Type B pancreatic cell (in vitro differentiated cells): Measurements from ENCODE around the gene SMIM27. TPM values are rescaled to one million over a fixed set of nuclear protein-coding genes. Genes with fewer than 3 reads are reported as not detected.
"Not testable (repeated sequence)": the region's sequence is repeated elsewhere in the genome, so short reads cannot be mapped to it uniquely, and the experiment has no call there.

Experiments used
- DNase-seq: peaks from one replicate; pipeline ENCODE4 v3.0.0; 2021; ENCODE audit warnings: mixed read lengths; ENCODE audit not compliant: unreplicated experiment; ENCODE audit errors: extremely low spot score
- H3K27ac Mint-ChIP-seq: 2 replicates; pipeline ENCODE4 v1.8.0; 2021; ENCODE audit warnings: mild to moderate bottlenecking, mixed read lengths
- H3K27me3 Mint-ChIP-seq: 2 replicates; pipeline ENCODE4 v1.8.0; 2021; ENCODE audit warnings: mixed read lengths
- H3K36me3 Mint-ChIP-seq: 2 replicates; pipeline ENCODE4 v1.8.0; 2021; ENCODE audit warnings: mixed read lengths
- H3K4me1 Mint-ChIP-seq: one replicate; pipeline ENCODE4 v1.8.0; 2021; ENCODE audit warnings: mixed read lengths; ENCODE audit not compliant: unreplicated experiment
- H3K4me3 Mint-ChIP-seq: 2 replicates; pipeline ENCODE4 v1.8.0; 2021; ENCODE audit warnings: mild to moderate bottlenecking, mixed read lengths
- H3K9me3 Mint-ChIP-seq: 2 replicates; pipeline ENCODE4 v1.8.0; 2021; ENCODE audit warnings: mixed read lengths
- CTCF ChIP-seq: fragments of 200-600 bp; sonication (generic); conservative IDR thresholded peaks from 2 replicates; pipeline ENCODE4 v1.5.0; 2021; ENCODE audit warnings: antibody characterized with exemption, mild to moderate bottlenecking
- total RNA-seq: library from RNA; stranded (reverse); gene quantifications from 2 replicates; pipeline ENCODE4 v1.2.1, GENCODE V29; 2021; ENCODE audit warnings: low replicate concordance

SMIM27 gene
- total RNA-seq, 1 donor from 2014 or later: 9.1 TPM

- Mint-ChIP-seq H3K27ac (peak overlapping the region; percentile 90), H3K27me3 (no peaks in the 10 kb centered on the region), H3K36me3 (peaks cover 22% of the 10 kb centered on the region), H3K4me1 (peaks cover 10% of the 10 kb centered on the region), H3K9me3 (peaks cover 5% of the 10 kb centered on the region), H3K4me3 (peak overlapping the region; percentile 94)
- DNase-seq: no peak
- TF ChIP-seq CTCF: no peak
These were observed 25.4 kb upstream of the SMIM27 start for GRCh38 chr9:32526707-32527048.

- no peaks in the 10 kb centered on the region for H3K27me3 Mint-ChIP-seq
- no peak for TF ChIP-seq CTCF
These were observed 18.8 kb upstream of the SMIM27 start for GRCh38 chr9:32533336-32533735.

GRCh38 chr9:32533816-32534215, 18.3 kb upstream of the SMIM27 start:
- no peak for TF ChIP-seq CTCF
- no peaks in the 10 kb centered on the region for H3K27me3 Mint-ChIP-seq
- H3K4me1 Mint-ChIP-seq: no peaks in the 10 kb centered on the region
- no peaks in the 10 kb centered on the region for H3K9me3 Mint-ChIP-seq
- DNase-seq: no peak
- peaks cover 19% of the 10 kb centered on the region for H3K36me3 Mint-ChIP-seq
- no peak overlapping the region for H3K27ac Mint-ChIP-seq
- no peak overlapping the region for H3K4me3 Mint-ChIP-seq

More at GRCh38 chr9:32533336-32533735, 18.8 kb upstream of the SMIM27 start:
- no peaks in the 10 kb centered on the region for H3K9me3 Mint-ChIP-seq
- no peak for DNase-seq
- H3K4me3 Mint-ChIP-seq: no peak overlapping the region
- H3K36me3 Mint-ChIP-seq: peaks cover 19% of the 10 kb centered on the region
- H3K4me1 Mint-ChIP-seq: no peaks in the 10 kb centered on the region
- no peak overlapping the region for H3K27ac Mint-ChIP-seq

GRCh38 chr9:32543047-32543446, 9.1 kb upstream of the SMIM27 start:
- no peaks in the 10 kb centered on the region for H3K27me3 Mint-ChIP-seq
- no peak for TF ChIP-seq CTCF
- peaks cover 35% of the 10 kb centered on the region for H3K36me3 Mint-ChIP-seq
- H3K4me3 Mint-ChIP-seq: no peak overlapping the region
- no peaks in the 10 kb centered on the region for H3K9me3 Mint-ChIP-seq
- DNase-seq: no peak
- H3K27ac Mint-ChIP-seq: no peak overlapping the region
- peaks cover 4% of the 10 kb centered on the region for H3K4me1 Mint-ChIP-seq

GRCh38 chr9:32545884-32546283, 6.2 kb upstream of the SMIM27 start:
- Mint-ChIP-seq H3K4me1 (peaks cover 14% of the 10 kb centered on the region), H3K4me3 (no peak overlapping the region), H3K36me3 (peaks cover 50% of the 10 kb centered on the region), H3K27ac (no peak overlapping the region), H3K27me3 (no peaks in the 10 kb centered on the region), H3K9me3 (no peaks in the 10 kb centered on the region)
- DNase-seq: no peak
- no peak for TF ChIP-seq CTCF

- H3K27ac Mint-ChIP-seq, H3K27me3 Mint-ChIP-seq, H3K4me3 Mint-ChIP-seq, DNase-seq, H3K9me3 Mint-ChIP-seq: not testable (repeated sequence)
- Mint-ChIP-seq H3K36me3 (peaks cover 32% of the 10 kb centered on the region), H3K4me1 (peaks cover 14% of the 10 kb centered on the region)
These were observed 3.9 kb upstream of the SMIM27 start for GRCh38 chr9:32548213-32548612.
